Subcutaneous adipose tissue (tissue), 4 donors: Measurements from ENCODE around the gene FOXN3. TPM values are rescaled to one million over a fixed set of nuclear protein-coding genes. Genes with fewer than 3 reads are reported as not detected.

Source experiments
- total RNA-seq, 4 donors: library from RNA; depleted of rRNA; stranded (reverse); fragments of >200 nt; gene quantifications; one replicate each; pipeline ENCODE4 v1.1.0, GENCODE V29; 2016
- TF ChIP-seq, protein P1 (sequence below): fragments of 450-650 bp; IDR thresholded peaks from one replicate; pipeline ENCODE4 v1.5.1; 2016; ENCODE audit warnings: low read depth, mild to moderate bottlenecking, control low read depth, antibody characterized with exemption, moderate library complexity

The FOXN3 gene
- total RNA-seq, 4 donors from 2014 or later: 153 to 173 (median 171) TPM

DNA sequence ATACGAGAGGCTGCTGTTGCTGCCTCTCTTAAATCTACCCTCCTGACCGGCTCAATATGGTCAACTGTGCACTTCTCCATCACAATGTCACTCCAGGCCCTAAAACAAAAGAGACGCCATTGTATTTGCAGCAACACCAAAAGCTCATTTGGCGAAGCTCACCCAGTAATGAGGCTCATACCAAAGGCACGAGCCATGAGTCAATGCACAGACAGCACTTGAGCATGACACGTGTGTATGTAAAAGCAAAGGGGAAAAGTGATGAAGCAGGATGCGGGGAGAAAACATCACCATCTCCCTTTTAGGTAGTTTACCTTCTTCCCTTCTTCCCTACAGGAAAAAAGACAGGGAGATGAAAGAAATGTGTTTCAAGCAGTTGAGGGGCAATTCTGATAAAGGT lies 150.3 kb downstream of the FOXN3 start:
- TF ChIP-seq, protein P1, sequence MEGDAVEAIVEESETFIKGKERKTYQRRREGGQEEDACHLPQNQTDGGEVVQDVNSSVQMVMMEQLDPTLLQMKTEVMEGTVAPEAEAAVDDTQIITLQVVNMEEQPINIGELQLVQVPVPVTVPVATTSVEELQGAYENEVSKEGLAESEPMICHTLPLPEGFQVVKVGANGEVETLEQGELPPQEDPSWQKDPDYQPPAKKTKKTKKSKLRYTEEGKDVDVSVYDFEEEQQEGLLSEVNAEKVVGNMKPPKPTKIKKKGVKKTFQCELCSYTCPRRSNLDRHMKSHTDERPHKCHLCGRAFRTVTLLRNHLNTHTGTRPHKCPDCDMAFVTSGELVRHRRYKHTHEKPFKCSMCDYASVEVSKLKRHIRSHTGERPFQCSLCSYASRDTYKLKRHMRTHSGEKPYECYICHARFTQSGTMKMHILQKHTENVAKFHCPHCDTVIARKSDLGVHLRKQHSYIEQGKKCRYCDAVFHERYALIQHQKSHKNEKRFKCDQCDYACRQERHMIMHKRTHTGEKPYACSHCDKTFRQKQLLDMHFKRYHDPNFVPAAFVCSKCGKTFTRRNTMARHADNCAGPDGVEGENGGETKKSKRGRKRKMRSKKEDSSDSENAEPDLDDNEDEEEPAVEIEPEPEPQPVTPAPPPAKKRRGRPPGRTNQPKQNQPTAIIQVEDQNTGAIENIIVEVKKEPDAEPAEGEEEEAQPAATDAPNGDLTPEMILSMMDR: no peak

DNA sequence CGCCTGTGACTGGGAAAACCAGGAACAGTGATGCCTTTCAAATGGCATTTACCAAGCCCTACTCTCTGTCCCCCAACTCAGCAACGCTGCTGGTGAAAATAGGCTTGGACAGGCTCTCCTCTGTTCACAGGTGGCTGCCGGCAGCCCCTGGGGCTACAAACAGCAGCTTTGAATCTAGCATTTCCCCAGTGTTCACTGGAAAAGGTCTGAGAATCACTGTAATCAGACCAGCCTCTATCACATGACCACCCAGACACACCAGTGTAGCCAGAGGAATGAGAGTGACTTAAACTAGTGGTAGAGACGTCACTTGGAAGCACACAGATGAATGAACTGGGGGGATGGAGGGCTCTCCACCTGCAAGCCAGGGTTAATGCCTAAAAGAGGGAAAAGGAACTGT lies 151.8 kb downstream of the FOXN3 start:
- TF ChIP-seq, protein P1: no peak

- TF ChIP-seq, protein P1: no peak
Measured at GRCh38 chr14:89264196-89264800, 152.7 kb downstream of the FOXN3 start.

DNA sequence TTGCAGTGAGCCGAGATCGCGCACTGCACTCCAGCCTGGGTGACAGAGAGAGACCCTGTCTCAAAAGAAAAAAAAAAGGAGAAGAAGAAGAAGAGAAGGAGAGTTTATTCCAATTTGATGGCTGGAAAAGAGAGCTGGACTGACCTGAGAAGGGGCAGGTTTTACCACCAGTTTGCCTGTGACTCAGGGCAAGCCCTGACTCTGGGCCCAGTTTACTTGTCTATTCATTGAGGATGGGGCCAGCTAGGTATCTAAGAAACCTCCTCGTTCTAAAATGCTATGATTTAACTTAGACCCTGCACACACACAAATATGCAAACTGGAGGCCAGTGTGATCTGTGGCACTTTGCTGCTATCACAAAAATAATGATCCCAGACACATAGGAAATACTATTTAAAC lies 155.0 kb downstream of the FOXN3 start:
- TF ChIP-seq, protein P1: no peak

- TF ChIP-seq, protein P1: no peak
Measured at GRCh38 chr14:89260898-89261297, 156.1 kb downstream of the FOXN3 start.

GRCh38 chr14:89259951-89260609 lies 157.0 kb downstream of the FOXN3 start:
- TF ChIP-seq, protein P1: no peak

DNA sequence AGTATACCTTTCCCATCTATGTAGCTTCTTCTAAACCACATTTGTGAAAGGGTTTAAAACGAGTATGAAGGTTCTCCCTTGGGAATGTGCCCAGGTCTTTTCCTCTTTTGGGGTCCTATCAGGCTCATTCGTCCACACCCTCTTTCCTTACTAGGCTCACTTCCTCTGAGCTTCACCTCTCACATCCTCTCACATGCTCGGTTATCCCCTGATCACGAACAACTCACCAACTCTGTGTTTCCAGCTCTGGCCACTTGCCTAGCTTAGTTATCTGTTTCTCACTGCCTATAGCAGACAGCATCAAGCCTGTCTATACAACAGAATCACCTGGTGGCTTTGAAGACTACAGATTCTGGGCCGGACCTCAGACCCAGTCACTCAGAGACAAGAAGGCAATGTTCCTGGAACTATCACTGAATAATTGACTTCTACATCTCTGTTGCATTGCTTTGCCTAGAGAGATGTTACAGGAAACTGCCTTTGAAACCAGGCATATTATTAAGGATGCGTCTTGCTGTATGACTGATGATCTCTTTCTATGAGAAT lies 158.2 kb downstream of the FOXN3 start:
- TF ChIP-seq, protein P1: no peak
